GM13976 (cell line): Measurements from ENCODE around the gene DOLPP1.
"Not testable (repeated sequence)": the region's sequence is repeated elsewhere in the genome, so short reads cannot be mapped to it uniquely, and the experiment has no call there.

Experiments used
- DNase-seq: peaks from one replicate; pipeline ENCODE4 v3.0.0; 2012; ENCODE audit warnings: low spot score
- in situ Hi-C: fragments of 300-500 bp; cut with MboI; formaldehyde crosslinking; loops from one replicate; pipeline ENCODE4 v1.12.0; 2022; ENCODE audit warnings: low sequenced_read_pairs, mixed read lengths, inconsistent platforms; ENCODE audit not compliant: unreplicated experiment
- TF ChIP-seq, protein P1 (sequence below): IDR thresholded peaks from 2 replicates; pipeline ENCODE4 v1.5.1; 2012; ENCODE audit warnings: borderline replicate concordance, mild to moderate bottlenecking; ENCODE audit not compliant: insufficient read depth; ENCODE audit errors: extremely low read depth, missing control alignments, control extremely low read depth

The DOLPP1 gene

DNA sequence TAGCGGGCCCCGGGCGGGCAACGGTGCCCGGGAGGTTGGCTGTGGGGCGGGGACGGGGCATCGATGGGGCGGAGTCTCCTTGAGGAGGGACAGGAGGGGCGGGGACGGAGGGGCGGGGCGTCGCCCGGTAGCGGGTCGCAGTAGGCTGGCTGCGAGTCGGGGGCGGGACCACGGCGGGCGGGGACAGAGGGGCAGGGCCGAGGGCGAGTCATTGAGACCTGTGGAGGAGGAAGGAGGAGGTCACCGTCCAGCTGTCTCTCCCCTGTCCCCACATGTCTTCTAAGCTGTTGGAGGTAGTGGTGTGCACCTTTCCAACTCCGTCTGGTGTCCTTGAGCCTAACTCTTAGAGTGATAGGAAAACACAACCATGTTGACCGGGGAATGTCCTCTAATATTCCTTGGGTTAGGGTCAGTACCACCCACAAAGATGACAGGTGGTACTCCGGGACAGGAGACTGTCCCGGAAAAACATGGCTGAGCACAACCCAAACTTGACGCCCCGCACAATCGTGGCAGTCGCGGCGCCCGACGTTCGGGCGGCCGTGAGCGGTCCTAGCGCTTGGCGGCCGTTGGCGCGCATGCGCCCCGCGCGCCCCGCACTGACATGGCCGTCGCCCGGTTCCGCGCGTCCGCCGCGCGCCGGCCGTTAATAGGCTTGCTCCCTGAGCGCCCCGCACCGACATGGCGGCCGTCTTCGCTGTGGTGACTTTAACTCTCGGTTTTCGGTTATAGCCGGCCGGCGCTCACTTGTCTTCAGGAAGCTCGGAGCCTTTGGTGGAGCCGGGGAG is 30.0 kb downstream of the DOLPP1 start, which contains the start of the genes CRAT and PTPA:
CRAT (minus strand) TSS at position 54 of the 788 bp plus-strand sequence. CDS start 284 bp downstream, outside the sequence.
PTPA (plus strand) TSS at position 676 of the 788 bp plus-strand sequence. CDS start 186 bp downstream, outside the sequence.
- peak; percentile 100 for DNase-seq
- TF ChIP-seq, protein P1, sequence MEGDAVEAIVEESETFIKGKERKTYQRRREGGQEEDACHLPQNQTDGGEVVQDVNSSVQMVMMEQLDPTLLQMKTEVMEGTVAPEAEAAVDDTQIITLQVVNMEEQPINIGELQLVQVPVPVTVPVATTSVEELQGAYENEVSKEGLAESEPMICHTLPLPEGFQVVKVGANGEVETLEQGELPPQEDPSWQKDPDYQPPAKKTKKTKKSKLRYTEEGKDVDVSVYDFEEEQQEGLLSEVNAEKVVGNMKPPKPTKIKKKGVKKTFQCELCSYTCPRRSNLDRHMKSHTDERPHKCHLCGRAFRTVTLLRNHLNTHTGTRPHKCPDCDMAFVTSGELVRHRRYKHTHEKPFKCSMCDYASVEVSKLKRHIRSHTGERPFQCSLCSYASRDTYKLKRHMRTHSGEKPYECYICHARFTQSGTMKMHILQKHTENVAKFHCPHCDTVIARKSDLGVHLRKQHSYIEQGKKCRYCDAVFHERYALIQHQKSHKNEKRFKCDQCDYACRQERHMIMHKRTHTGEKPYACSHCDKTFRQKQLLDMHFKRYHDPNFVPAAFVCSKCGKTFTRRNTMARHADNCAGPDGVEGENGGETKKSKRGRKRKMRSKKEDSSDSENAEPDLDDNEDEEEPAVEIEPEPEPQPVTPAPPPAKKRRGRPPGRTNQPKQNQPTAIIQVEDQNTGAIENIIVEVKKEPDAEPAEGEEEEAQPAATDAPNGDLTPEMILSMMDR = no peak
- in situ Hi-C loops = no loop called here

DNA sequence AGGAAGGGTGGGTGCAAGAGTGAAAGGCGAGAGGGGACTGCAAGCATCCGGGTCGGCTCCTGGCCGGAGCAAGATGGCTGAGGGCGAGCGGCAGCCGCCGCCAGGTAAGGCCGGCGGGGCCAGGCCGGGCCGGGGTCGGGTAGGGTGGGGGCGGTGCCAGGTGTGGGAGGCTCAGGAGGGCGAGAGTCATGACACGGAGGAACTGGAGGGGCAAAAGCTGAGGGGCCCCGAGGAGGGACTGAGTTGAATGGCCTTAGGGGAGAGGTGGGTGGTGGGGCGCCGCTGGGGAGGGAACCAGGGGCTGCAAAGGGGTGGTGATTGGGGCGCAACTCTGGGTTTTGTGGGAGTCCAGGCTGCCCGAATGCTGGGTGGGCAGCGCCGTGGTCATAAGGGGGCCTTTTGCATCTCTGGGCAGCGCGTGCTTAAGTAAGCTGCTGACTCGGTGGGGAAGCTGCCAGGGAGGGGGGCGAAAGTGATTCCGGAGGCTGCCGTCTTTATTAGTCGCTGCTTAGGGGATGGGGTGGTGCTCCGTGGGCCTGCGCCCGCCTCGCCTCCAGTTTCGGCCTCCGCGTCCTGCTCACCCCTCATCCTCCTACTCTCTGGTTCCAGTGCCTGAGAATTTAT is 30.7 kb downstream of the DOLPP1 start:
- in situ Hi-C loops = no loop called here
- TF ChIP-seq, protein P1 = no peak
- DNase-seq = peak; percentile 67

DNA sequence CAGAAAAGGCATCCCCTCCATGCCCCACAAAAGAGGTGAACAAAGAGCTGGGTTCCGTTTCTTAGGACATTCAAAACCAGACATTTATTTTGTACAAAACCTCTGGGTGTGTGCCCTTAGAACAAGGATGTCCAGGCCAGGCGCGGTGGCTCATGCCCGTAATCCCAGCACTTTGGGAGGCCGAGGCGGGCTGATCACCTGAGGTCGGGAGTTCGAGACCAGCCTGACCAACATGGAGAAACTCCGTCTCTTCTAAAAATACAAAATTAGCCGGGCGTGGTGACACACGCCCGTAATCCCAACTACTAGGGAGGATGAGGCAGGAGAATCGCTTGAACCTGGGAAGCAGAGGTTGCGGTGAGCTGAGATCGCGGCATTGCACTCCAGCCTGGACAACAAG is 31.6 kb downstream of the DOLPP1 start:
- in situ Hi-C loops, DNase-seq: not testable (repeated sequence)

DNA sequence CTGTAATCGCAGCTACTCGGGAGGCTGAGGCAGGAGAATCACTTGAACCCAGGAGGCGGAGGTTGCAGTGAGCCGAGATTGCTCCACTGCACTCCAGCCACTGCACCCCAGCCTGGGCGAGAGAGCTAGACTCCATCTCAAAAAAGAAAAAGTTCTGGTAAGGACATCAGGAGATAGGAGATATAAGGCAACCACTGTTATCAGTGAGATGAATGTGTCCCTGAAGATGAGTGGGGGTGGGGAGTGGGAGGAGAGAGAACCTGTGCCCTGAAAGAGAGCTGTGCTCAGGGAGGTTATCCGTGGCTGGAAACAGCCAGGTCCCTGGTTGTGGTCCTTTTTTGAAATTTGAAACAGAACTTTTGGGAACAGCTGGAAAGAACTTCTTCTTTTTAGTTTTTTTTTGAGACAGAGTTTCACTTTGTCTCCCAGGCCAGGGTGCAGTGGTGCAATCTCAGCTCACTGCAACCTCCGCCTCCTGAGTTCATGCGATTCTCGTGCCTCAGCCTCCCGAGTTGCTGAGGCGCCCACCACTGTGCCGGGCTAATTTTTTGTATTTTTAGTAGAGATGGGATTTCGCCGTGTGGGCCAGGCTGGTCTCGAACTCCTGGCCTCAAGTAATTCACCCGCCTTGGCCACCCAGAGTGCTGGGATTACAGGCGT is 32.9 kb downstream of the DOLPP1 start:
- TF ChIP-seq, protein P1 = no peak
- DNase-seq = no peak
- in situ Hi-C loops = no loop called here

DNA sequence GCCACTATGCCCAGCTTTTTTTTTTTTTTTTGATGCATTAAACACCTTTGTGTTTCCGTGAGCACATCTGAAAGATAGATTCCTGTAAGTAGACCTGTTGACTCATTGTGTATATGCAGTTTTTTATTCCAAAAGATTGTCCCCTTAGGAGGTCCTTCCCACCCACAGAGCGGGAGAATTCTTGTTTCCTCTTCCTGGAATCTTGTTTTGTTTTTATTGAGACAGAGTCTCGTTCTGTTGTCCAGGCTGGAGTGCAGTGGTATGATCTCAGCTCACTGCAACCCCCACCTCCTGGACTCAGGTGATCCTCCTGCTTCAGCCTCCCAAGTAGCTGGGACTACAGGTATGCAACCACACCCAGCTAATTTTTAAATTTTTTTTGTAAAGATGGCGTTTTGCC is 37.9 kb downstream of the DOLPP1 start:
- in situ Hi-C loops = no loop called here
- TF ChIP-seq, protein P1 = no peak
- DNase-seq = no peak

DNA sequence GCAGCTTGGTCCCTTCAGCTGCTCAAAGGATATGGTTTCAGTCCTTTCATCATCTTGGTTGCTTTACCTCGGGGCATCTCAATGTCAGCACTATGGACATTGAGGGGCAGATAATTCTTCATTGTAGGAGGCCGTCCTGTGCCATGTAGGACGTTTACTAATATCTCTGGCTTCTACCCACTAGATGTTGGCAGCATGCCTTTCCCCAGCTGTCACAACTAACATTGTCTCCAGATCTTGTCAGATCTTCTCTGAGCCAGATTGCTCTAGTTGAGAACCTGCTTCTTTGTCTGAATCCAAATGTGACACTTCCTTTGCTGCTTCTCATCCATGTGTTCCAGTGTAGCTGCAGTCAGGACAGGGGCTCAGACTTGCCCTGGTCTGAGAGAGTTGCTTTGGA is 40.6 kb downstream of the DOLPP1 start:
- DNase-seq = no peak
- in situ Hi-C loops = no loop called here
- TF ChIP-seq, protein P1 = no peak
